RCC 7860 (cell line): ENCODE measurements around the gene NTF4.

Experiments
- DNase-seq: peaks from one replicate; pipeline ENCODE4 v3.0.0-alpha.2; 2015; ENCODE audit warnings: low spot score
- FAIRE-seq: peaks from 2 replicates; lab custom pipeline; 2012; peaks lifted over from hg19 to GRCh38; lab: Jason Lieb, UNC

The NTF4 gene, protein sequence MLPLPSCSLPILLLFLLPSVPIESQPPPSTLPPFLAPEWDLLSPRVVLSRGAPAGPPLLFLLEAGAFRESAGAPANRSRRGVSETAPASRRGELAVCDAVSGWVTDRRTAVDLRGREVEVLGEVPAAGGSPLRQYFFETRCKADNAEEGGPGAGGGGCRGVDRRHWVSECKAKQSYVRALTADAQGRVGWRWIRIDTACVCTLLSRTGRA

GRCh38 chr19:49064768-49065611 lies at the start of gene NTF4:
NTF4 (minus strand) TSS chr19:49064818; CDS start chr19:49061997, 2,821 bp downstream.
- no peak for FAIRE-seq
- no peak for DNase-seq

GRCh38 chr19:49113762-49114629 lies 49.4 kb upstream of the NTF4 start, which contains the start of gene LIN7B:
LIN7B (plus strand) TSS chr19:49114370; CDS start chr19:49114405, 35 bp downstream.
- no peak for FAIRE-seq
- DNase-seq: peak; percentile 48

- FAIRE-seq (no peak), DNase-seq (no peak)
These were observed 46.8 kb upstream of the NTF4 start for GRCh38 chr19:49111218-49111998.

GRCh38 chr19:49110567-49110966 lies 45.9 kb upstream of the NTF4 start:
- DNase-seq (no peak), FAIRE-seq (no peak)

GRCh38 chr19:49109569-49110233 lies 45.1 kb upstream of the NTF4 start:
- no peak for FAIRE-seq
- DNase-seq: no peak

DNA sequence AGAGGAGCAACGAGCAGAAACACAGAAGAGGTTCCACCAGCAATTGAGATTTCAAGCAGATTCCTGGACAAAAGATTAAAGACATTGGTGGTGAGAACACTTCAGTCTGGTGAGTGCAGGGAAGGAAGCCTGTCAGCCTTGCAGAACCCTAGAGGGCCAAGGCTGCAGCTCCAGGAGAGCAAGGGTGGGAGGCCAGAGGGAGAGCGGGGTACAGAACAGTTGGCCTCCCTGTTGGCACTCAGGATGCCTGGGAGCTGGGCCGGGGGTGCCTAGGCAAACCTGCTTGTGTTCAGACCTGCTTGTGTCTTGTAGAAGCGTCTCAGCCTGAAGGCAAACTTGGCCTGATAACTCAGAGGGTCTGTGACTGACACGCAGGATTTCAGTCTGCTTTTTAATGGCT lies 44.4 kb upstream of the NTF4 start:
- no peak for DNase-seq
- no peak for FAIRE-seq

DNA sequence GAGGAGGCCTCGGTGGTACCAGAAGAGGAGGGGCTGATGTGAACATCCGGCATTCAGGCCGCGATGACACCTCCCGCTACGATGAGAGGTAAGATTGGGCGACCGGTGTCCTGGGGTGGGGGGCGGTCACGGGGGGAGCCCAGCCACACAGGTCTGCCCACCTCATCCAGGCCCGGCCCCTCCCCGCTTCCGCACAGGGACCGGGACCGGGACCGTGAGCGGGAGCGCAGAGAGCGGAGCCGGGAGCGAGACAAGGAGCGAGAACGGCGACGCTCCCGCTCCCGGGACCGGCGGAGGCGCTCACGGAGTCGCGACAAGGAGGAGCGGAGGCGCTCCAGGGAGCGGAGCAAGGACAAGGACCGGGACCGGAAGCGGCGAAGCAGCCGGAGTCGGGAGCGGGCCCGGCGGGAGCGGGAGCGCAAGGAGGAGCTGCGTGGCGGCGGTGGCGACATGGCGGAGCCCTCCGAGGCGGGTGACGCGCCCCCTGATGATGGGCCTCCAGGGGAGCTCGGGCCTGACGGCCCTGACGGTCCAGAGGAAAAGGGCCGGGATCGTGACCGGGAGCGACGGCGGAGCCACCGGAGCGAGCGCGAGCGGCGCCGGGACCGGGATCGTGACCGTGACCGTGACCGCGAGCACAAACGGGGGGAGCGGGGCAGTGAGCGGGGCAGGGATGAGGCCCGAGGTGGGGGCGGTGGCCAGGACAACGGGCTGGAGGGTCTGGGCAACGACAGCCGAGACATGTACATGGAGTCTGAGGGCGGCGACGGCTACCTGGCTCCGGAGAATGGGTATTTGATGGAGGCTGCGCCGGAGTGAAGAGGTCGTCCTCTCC lies 43.2 kb upstream of the NTF4 start:
- FAIRE-seq (no peak), DNase-seq (no peak)

GRCh38 chr19:49106648-49107135 lies 42.1 kb upstream of the NTF4 start:
- no peak for FAIRE-seq

DNA sequence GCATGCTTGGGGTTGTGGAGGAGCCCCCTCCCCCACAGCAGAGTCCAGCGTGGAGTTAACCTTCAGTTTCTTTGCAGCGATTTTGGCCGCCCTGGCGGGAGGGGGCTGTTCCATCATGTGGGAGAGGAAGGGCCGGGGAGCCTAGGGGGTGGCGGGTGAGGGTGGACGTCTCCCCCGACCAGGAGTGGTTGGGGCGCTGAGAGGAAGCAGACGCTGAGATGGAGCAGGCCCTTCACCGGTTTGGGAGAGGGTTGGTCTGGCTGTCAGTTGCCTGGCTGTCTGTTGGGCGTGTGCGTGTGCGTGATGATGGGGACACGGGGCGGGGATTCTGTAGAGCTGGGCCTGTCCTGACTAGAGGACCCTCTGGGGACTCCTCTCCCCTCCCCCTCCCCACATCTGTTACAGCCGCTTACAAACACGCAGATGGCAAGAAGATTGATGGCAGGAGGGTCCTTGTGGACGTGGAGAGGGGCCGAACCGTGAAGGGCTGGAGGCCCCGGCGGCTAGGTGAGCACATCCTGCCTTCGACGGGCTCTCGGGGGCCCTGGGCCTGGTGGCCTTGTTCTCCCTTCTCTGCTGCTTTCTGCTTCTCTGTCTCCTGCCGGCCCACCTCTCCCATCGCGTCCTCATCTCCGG lies 39.7 kb upstream of the NTF4 start:
- FAIRE-seq (no peak), DNase-seq (no peak)

More at GRCh38 chr19:49106648-49107135, 42.1 kb upstream of the NTF4 start:
- peak; percentile 17 for DNase-seq

DNA sequence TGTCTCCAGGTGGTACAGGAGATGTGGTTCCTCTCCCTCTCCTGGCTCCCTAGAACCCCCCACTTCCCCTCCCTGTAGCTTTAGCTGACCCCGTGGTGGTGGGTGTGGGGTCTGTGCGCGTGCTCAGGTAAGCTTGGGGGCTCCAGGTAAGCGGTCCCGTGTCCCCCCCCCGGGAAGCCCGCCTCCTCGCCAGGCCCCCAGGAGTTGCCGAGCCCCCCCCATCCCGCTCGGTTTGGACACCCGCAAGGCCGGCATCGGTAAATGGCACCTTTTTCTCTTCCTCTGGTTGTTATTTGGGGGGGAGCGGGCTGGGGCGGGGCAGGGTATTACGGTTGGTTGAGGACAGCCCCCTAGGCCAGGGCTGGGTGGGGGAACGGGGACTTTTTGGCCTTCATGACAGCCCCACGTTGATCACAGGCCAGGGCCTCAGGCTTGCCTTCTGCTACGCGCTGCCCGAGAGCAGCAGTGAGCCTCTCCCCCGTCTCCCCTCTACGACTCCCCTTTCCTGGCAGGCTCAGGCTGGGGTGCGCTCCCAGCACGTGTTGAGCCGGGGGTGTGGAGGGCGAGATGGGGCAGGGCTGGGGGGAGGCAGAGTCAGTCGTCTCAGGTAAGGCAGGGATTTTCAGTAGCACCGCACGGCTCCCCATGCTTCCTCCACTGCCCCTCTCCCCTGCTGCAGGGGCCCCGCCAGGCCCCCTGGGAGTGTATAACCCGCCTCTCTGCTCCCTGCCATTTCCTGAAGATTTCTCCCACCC lies 38.9 kb upstream of the NTF4 start:
- DNase-seq (no peak), FAIRE-seq (no peak)

- DNase-seq (no peak), FAIRE-seq (no peak)
These were observed 37.7 kb upstream of the NTF4 start for GRCh38 chr19:49102303-49102702.

- no peak for DNase-seq
- no peak for FAIRE-seq
These were observed 36.5 kb upstream of the NTF4 start for GRCh38 chr19:49101160-49101559.

- DNase-seq (no peak), FAIRE-seq (no peak)
These were observed 34.2 kb upstream of the NTF4 start for GRCh38 chr19:49098795-49099194.

DNA sequence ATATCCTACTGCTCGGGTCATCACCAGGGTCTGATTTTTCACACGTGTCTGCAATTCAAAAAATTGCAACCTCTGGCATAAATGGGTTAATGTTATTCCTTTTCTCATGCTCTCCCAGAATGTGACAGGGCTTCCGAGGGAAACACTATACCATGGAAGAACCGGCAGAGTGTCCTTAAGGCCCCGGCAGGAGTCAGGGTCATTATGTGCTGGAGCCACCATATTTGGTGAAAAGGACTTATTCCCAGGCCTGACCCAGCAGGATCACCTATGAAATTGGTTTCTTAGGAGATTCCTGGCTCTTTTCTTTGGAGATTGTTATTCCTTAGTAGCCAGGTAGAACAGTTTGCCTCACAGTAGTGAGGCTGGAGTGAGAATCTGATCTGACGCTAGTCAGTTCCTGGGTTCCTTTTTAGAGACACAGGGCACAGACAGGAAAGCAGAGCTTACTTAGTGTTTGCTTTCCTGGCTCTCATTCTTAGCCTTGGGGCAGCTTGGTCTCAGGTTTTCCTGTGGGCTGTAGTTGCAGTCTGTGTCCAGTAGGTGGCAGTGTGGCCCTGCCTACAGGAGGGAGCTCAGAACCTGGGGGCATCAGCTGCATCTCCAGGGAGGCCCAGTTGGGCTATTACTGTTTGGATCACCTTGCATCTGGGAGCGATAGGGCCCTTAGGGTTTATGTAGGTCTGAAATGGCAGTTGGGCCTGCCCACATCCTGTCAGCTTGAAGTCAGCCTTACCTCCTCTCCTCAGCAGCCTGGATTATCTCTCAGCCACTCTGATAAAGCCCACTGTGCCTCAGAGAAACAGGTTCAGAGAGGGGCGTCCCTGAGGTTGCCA lies 33.1 kb upstream of the NTF4 start:
- no peak for FAIRE-seq

GRCh38 chr19:49094505-49095482 lies 30.2 kb upstream of the NTF4 start:
- FAIRE-seq (no peak), DNase-seq (no peak)

More for the DNA sequence above, 33.1 kb upstream of the NTF4 start:
- DNase-seq: peak; percentile 51

DNA sequence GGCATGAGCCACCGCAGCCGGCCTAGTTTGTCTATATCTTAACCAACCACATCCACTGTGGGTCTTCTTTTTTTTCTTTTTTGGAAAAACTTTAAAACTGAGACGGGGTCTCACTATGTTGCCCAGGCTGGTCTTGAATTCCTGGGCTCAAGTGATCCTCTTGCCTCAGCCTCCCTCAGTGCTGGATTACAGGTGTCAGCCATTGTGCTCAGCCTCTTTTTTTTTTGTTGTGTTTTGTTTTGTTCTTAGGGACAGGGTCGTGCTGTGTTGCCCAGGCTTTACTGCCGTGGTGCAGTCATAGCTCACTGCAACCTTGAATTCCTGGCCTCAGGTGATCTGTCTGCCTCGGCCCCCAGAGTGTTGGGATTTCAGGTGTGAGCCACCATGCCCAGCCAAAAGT lies 28.1 kb upstream of the NTF4 start:
- no peak for DNase-seq
- no peak for FAIRE-seq
